ENCODE measurements around the gene SPECC1L.
A peak's percentile ranks its signal among the peaks of the same experiment; 100 is the strongest.

The SPECC1L gene

DNA sequence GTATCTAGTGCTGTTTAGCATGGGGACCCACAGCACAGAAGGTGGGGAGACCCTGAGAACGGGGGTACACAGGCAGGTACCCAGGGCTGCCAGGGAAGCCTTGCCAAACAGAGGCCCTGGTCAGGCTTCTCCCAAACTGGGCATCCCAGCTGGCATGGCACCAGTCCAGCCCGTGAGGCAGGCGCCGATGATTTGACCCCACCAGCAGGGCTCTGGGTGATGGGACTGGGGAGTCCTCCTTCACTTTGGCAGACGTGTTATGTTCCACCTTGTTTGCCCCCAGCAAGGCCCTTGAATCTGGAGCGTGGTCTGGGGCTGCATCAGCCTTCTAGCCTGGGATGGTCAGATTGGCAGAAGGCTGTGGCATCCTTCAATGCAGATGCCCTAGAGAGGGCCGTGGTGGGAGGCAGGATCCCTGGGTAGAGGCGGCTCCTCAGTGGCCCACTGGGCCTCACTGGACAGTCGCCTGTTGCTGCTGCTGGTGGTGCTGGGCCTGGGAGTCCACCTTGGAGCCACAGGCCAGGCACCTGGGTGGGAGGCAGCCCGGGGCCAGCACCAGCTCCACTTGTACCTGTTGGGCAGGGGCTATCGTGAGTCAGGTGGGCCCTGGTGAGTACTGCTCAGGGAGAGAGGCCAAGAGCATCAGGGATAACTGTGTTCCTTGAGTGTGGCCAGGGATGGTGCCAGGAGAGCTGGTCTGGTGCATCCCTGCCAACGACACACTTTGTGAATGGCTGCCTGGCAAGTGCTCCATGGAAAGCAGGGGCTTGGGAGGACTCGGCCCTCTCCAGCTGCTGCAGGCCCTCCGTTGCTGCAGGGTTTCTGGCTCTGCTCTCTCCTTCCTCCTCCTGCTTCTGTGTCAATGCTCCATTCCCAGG is 160.0 kb downstream of the SPECC1L start:
- DNase-seq (ENCODE audit: low read depth) = no peak
- no peak for TF ChIP-seq CTCF (IDR thresholded peaks at IDR 0.05; ENCODE audit: low read length, missing control alignments)
- no peak overlapping the region for H3K4me3 ChIP-seq (replicated peaks; ENCODE audit: low read depth, low read length)

DNA sequence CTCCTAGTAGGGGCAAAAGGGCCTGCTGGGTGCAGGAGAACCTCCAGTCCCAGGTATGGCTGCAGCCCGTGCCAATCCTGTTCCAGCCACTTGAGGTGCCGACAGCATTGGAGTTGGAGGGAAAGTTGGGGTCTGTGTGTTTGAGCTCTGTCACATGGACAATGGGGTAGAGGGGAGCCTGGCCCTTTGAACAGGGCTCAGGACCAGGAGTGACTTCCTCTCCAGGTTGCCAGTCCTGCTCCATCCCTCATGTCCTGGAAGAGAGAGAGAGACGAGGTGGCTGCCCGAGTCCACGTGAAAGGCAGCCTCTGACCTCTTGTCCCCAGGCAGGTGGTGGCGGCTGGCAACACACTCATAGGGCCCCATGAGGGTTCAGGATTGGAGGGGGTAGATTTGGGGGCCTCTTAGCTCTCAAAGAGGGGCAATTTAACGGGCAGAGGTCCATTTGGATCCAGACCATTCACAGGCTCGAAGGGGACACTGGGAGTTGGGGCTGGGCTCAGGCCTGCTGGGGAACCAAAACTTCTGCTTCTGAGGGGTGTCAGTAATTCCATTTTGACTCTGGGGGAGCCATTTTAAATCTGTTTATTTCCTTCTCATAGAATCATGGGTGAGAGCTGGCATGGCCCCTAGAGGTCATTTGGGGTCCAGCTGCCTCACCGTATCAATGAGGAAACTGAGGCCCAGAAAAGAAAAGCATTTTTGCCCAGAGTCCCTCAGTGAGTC is 160.8 kb downstream of the SPECC1L start:
- no peak for TF ChIP-seq CTCF (IDR thresholded peaks at IDR 0.05; ENCODE audit: low read length, missing control alignments)
- no peak overlapping the region for H3K4me3 ChIP-seq (replicated peaks; ENCODE audit: low read depth, low read length)
- no peak for DNase-seq (ENCODE audit: low read depth)

- peak; percentile 75 for DNase-seq (ENCODE audit: low read depth)
- H3K4me3 ChIP-seq (replicated peaks; ENCODE audit: low read depth, low read length) = no peak overlapping the region
- TF ChIP-seq CTCF (IDR thresholded peaks at IDR 0.05; ENCODE audit: low read length, missing control alignments) = no peak
Measured at GRCh38 chr22:24432059-24432853, 161.6 kb downstream of the SPECC1L start.

GRCh38 chr22:24433001-24433827 is 162.6 kb downstream of the SPECC1L start:
- no peak overlapping the region for H3K4me3 ChIP-seq (replicated peaks; ENCODE audit: low read depth, low read length)
- TF ChIP-seq CTCF (IDR thresholded peaks at IDR 0.05; ENCODE audit: low read length, missing control alignments) = no peak
- no peak for DNase-seq (ENCODE audit: low read depth)

GRCh38 chr22:24433828-24434470 is 163.3 kb downstream of the SPECC1L start:
- H3K4me3 ChIP-seq (replicated peaks; ENCODE audit: low read depth, low read length) = no peak overlapping the region
- no peak for TF ChIP-seq CTCF (IDR thresholded peaks at IDR 0.05; ENCODE audit: low read length, missing control alignments)
- DNase-seq (ENCODE audit: low read depth) = peak; percentile 43
